PC-3 (cell line): Measurements from ENCODE around the gene MECR.

Experiments
- EZH2 ChIP-seq: fragments of 300-600 bp; sonication (generic); IDR thresholded peaks from one replicate; pipeline ENCODE4 v1.6.1; 2017; ENCODE audit warnings: antibody characterized with exemption, mild to moderate bottlenecking, low read length; ENCODE audit not compliant: unreplicated experiment
- TF ChIP-seq, protein P1 (sequence below): fragments of 300-600 bp; sonication (generic); conservative IDR thresholded peaks from 2 replicates; pipeline ENCODE4 v1.5.1; 2017; ENCODE audit warnings: antibody characterized with exemption, low read depth, mild to moderate bottlenecking, low read length

DNA sequence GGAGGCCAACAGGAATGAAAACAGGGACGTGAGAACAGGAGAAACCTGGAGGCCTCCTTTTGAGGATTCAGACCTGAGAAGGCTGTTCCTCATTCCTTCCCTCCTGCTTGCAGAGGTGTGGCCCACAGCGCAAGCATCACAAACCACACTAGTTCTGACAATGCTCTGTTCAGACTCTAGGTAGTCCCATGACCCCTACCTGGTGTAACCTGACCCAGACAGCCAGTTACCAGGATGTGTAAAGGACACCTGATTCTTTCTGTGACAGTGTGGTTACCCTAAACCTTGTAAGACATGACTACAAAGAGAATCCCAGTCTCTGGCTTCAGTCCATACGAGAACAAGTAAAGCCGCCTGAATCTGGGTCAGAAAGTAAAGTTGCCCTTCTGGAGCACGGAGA lies 3.2 kb downstream of the MECR start:
- TF ChIP-seq, protein P1, sequence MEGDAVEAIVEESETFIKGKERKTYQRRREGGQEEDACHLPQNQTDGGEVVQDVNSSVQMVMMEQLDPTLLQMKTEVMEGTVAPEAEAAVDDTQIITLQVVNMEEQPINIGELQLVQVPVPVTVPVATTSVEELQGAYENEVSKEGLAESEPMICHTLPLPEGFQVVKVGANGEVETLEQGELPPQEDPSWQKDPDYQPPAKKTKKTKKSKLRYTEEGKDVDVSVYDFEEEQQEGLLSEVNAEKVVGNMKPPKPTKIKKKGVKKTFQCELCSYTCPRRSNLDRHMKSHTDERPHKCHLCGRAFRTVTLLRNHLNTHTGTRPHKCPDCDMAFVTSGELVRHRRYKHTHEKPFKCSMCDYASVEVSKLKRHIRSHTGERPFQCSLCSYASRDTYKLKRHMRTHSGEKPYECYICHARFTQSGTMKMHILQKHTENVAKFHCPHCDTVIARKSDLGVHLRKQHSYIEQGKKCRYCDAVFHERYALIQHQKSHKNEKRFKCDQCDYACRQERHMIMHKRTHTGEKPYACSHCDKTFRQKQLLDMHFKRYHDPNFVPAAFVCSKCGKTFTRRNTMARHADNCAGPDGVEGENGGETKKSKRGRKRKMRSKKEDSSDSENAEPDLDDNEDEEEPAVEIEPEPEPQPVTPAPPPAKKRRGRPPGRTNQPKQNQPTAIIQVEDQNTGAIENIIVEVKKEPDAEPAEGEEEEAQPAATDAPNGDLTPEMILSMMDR: no peak
- no peak for TF ChIP-seq EZH2
